Keratinocyte (primary cell): ENCODE results near the gene APOC1.

Source experiments
- CTCF ChIP-seq, 3 experiments: IDR thresholded peaks in 1 of 3; conservative IDR thresholded peaks in 1 of 3; optimal IDR thresholded peaks in 1 of 3; 2 replicates in 2 of 3; 3 replicates in 1 of 3; pipeline versions ENCODE3 to v1.5.1; 2011; ENCODE audit warnings: low read length in 3 of 3, mild to moderate bottlenecking in 3 of 3, moderate library complexity in 2 of 3, control low read depth in 1 of 3, inconsistent platforms in 1 of 3; ENCODE audit not compliant: insufficient read depth in 2 of 3; ENCODE audit errors: extremely low read depth in 1 of 3
- EZH2 ChIP-seq: IDR thresholded peaks from one replicate; pipeline ENCODE4 v1.6.1; 2012; ENCODE audit warnings: inconsistent platforms, mild to moderate bottlenecking, low read length, moderate library complexity

DNA sequence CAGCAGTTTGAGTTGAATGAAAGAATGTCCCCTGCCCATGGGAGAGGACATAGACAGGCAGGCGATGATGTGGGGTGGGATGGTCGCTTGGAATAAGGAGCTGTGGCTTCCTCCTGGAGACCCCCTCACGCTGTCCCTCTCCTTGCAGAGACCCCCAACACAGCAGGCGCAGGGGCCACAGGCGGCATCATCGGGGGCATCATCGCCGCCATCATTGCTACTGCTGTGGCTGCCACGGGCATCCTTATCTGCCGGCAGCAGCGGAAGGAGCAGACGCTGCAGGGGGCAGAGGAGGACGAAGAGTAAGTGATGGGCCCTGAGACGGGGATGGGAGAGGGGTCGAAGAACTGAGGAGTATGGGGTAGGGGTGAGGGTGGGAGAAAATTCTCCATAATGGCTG lies 32.3 kb upstream of the APOC1 start:
- TF ChIP-seq EZH2: no peak
- TF ChIP-seq CTCF (optimal IDR thresholded peaks at IDR 0.05 in 1 of 3, IDR thresholded peaks at IDR 0.05 in 1 of 3, conservative IDR thresholded peaks at IDR 0.05 in 1 of 3; ENCODE audit: extremely low read depth in 1 of 3, insufficient read depth in 2 of 3, low read length in 3 of 3): no peak
